ENCODE results near the gene CADPS.

The CADPS gene

GRCh38 chr3:62822905-62823304 is 52.3 kb downstream of the CADPS start:
- Histone ChIP-seq H3K36me3 (no peaks in the 10 kb centered on the region), H3K27me3 (no peaks in the 10 kb centered on the region), H3K27ac (no peak overlapping the region), H3K4me3 (ENCODE audit: low read depth in 1 of 2, low read length in 1 of 2) (no peak overlapping the region), H3K9me3 (no peaks in the 10 kb centered on the region), H3K4me1 (ENCODE audit: control insufficient read depth in 1 of 2, insufficient read depth in 1 of 2, low read depth in 1 of 2, low read length in 1 of 2) (no peaks in the 10 kb centered on the region)
- no peak for TF ChIP-seq CTCF (IDR thresholded peaks at IDR 0.05)

GRCh38 chr3:62818347-62818746 is 56.9 kb downstream of the CADPS start:
- Histone ChIP-seq H3K9me3 (no peaks in the 10 kb centered on the region), H3K36me3 (no peaks in the 10 kb centered on the region), H3K27ac (no peak overlapping the region), H3K27me3 (no peaks in the 10 kb centered on the region), H3K4me3 (ENCODE audit: low read depth in 1 of 2, low read length in 1 of 2) (no peak overlapping the region), H3K4me1 (ENCODE audit: control insufficient read depth in 1 of 2, insufficient read depth in 1 of 2, low read depth in 1 of 2, low read length in 1 of 2) (no peaks in the 10 kb centered on the region)
- no peak for TF ChIP-seq CTCF (IDR thresholded peaks at IDR 0.05)

GRCh38 chr3:62817678-62818077 is 57.5 kb downstream of the CADPS start:
- no peaks in the 10 kb centered on the region for H3K9me3 ChIP-seq
- no peaks in the 10 kb centered on the region for H3K27me3 ChIP-seq
- H3K27ac ChIP-seq, result no peak overlapping the region
- no peaks in the 10 kb centered on the region for H3K36me3 ChIP-seq
- TF ChIP-seq CTCF (IDR thresholded peaks at IDR 0.05), result no peak
- H3K4me1 ChIP-seq (ENCODE audit: control insufficient read depth in 1 of 2, insufficient read depth in 1 of 2, low read depth in 1 of 2, low read length in 1 of 2), result no peaks in the 10 kb centered on the region
- H3K4me3 ChIP-seq (ENCODE audit: low read depth in 1 of 2, low read length in 1 of 2), result no peak overlapping the region

GRCh38 chr3:62815981-62816380 is 59.2 kb downstream of the CADPS start:
- Histone ChIP-seq H3K4me1 (ENCODE audit: control insufficient read depth in 1 of 2, insufficient read depth in 1 of 2, low read depth in 1 of 2, low read length in 1 of 2) (no peaks in the 10 kb centered on the region), H3K36me3 (no peaks in the 10 kb centered on the region), H3K27ac (no peak overlapping the region), H3K27me3 (no peaks in the 10 kb centered on the region), H3K9me3 (no peaks in the 10 kb centered on the region), H3K4me3 (ENCODE audit: low read depth in 1 of 2, low read length in 1 of 2) (no peak overlapping the region)
- TF ChIP-seq CTCF (IDR thresholded peaks at IDR 0.05), result no peak

GRCh38 chr3:62812631-62813030 is 62.6 kb downstream of the CADPS start:
- H3K27me3 ChIP-seq, result no peaks in the 10 kb centered on the region

More at GRCh38 chr3:62812631-62813030, 62.6 kb downstream of the CADPS start:
- no peak overlapping the region for H3K27ac ChIP-seq
- H3K4me1 ChIP-seq (ENCODE audit: control insufficient read depth in 1 of 2, insufficient read depth in 1 of 2, low read depth in 1 of 2, low read length in 1 of 2), result no peaks in the 10 kb centered on the region
- no peak for TF ChIP-seq CTCF (IDR thresholded peaks at IDR 0.05)
- no peaks in the 10 kb centered on the region for H3K36me3 ChIP-seq
- H3K9me3 ChIP-seq, result no peaks in the 10 kb centered on the region
- no peak overlapping the region for H3K4me3 ChIP-seq (ENCODE audit: low read depth in 1 of 2, low read length in 1 of 2)

Measured in neutrophil (primary cell).